Activated T-helper 9 cell treated with anti-CD3 and anti-CD28 coated beads, Interleukin-2, amount 50 U/mL, for 16 hours (primary cell): ENCODE measurements around the gene WNT8B.

Source experiments
- DNase-seq: peaks from one replicate; pipeline ENCODE4 v3.0.0-alpha.2; 2020; ENCODE audit warnings: low read depth

Gene WNT8B

GRCh38 chr10:100483876-100484666 lies 21.3 kb downstream of the WNT8B start:
- DNase-seq: no peak

- no peak for DNase-seq
Observed at GRCh38 chr10:100485366-100485765, 22.6 kb downstream of the WNT8B start.

- DNase-seq: no peak
Observed at GRCh38 chr10:100485801-100486495, 23.1 kb downstream of the WNT8B start.

GRCh38 chr10:100487529-100487928 lies 24.7 kb downstream of the WNT8B start:
- no peak for DNase-seq

- no peak for DNase-seq
Observed at GRCh38 chr10:100489396-100489795, 26.6 kb downstream of the WNT8B start.

- no peak for DNase-seq
Observed at GRCh38 chr10:100490531-100490930, 27.7 kb downstream of the WNT8B start.

GRCh38 chr10:100496567-100496966 lies 33.8 kb downstream of the WNT8B start:
- DNase-seq: no peak

GRCh38 chr10:100498059-100498458 lies 35.2 kb downstream of the WNT8B start:
- no peak for DNase-seq

- no peak for DNase-seq
Observed at GRCh38 chr10:100501423-100501822, 38.6 kb downstream of the WNT8B start.

- DNase-seq: no peak
Observed at GRCh38 chr10:100502926-100503494, 40.2 kb downstream of the WNT8B start.

GRCh38 chr10:100504096-100504495 lies 41.3 kb downstream of the WNT8B start:
- DNase-seq: no peak

- DNase-seq: no peak
Observed at GRCh38 chr10:100505164-100505563, 42.4 kb downstream of the WNT8B start.

GRCh38 chr10:100506596-100507356 lies 44.0 kb downstream of the WNT8B start:
- DNase-seq: no peak

- no peak for DNase-seq
Observed at GRCh38 chr10:100507357-100507732, 44.5 kb downstream of the WNT8B start.

GRCh38 chr10:100508266-100508665 lies 45.5 kb downstream of the WNT8B start:
- DNase-seq: no peak

- no peak for DNase-seq
Observed at GRCh38 chr10:100508691-100509150, 45.9 kb downstream of the WNT8B start.

DNA sequence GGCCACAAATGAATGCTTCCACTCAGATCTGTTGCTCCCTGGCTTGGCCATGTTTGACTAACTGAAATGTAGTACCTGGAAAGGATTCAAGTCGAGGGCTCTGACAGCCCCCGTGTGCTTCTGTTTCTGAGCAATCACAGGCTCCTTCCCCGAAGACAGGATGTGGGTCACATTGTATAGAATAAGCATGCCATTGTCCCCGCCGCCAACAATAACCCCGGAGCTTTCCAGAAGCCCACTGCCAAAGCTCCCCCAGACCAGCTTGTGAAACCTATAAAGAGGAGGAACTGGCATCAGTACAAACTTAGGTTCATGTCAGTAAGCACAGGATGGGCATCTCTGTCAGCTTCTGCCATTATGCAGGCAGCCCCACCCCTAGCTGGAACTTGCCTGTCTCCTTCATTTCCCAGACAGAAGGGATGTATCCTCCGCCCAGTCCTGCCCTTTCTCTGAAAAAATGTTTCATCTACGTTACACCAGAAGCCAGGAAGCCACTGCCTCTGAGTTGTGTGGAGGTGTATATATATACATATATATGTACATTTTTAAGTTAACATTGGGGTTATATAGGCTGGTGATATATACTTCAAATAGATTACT lies 46.5 kb downstream of the WNT8B start:
- no peak for DNase-seq

DNA sequence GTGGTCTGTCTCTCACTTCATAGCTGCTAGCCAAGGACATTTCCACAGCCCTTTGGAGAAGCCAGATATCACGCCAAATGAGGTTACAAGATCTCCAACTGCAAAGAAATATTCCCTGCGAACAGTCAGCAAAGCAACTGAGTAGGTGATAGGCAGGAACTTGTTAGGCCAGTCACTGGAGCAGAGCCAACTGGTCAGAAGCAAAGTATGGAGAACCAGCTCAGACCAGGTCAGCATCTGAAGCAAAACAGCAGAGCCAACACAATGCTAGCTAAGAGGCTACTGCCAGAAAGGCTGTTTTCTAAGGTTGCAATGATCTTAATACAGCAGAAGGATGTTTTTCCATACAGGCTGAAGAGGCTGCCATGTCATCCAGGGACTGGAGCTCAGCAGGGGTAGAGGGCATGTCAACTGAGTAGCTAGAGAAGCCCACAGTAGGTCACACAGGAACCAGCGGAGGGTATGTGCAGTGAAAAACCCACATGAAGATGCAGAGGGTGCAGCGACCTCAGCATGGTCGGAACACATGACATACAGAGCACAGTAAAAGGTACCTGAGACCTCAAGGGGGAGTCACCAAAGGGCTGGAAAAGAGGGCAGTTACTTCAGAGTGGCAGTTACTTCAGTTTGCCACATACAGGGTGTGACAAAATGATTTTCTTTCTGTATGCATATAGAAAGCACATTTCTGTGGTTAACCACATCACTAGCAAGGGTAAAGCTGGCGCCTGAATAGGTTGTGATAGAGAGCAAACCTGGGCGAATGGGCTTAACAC lies 47.9 kb downstream of the WNT8B start:
- peak; percentile 30 for DNase-seq

DNA sequence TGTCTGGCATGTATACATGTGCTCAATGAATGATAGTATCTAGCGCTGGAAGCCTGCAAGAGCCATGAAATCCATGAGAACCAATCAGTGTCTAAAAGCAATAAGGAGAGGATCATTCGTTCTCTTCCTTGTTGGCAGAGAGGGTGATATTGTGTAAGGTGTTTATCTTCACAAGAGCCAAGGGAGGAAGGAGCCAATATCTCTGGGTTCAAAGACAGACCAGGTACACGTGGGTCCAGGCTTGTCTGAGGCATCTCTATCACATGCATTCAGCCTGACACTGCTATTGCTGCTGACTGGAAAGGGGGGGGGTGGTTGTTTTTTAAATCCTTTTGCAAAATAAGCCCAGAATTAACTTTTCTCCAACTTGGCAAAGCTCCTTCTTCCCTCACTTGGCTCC lies 52.8 kb downstream of the WNT8B start:
- DNase-seq: no peak

DNA sequence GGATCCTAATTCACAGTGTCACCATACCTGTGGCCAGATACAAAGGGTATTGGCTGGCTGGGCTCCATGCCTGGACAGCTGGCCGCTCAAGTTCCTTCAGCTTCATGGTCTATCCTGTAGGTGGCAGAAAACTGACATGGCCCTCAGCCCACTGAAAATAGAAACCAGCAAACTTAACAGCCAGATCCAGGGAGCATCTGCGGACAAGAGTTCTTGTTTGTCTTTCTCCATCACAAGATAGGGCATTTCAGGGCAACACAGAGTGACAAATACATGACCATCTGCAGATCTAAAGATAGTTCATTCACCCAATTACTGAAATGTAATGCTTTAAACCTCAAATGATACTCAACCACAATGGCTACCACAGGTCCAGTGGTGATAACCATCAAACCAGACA lies 54.0 kb downstream of the WNT8B start:
- DNase-seq: no peak

- peak; percentile 26 for DNase-seq
Observed at GRCh38 chr10:100518761-100519241, 56.0 kb downstream of the WNT8B start.
